Measurements from ENCODE around the gene LMF1.

The LMF1 gene

GRCh38 chr16:970766-971581 lies at the start of gene LMF1:
LMF1 (minus strand) TSS chr16:970984; CDS start chr16:970980, 4 bp downstream.
- DNase-seq = peak; percentile 84

GRCh38 chr16:1020091-1020399 lies 49.3 kb upstream of the LMF1 start:
- no peak for DNase-seq

GRCh38 chr16:1019231-1020090 lies 48.7 kb upstream of the LMF1 start:
- DNase-seq = peak; percentile 60

GRCh38 chr16:1018447-1019198 lies 47.8 kb upstream of the LMF1 start:
- DNase-seq = no peak

GRCh38 chr16:1014771-1015495 lies 44.1 kb upstream of the LMF1 start:
- no peak for DNase-seq

- DNase-seq = no peak
Measured at GRCh38 chr16:1014221-1014620, 43.4 kb upstream of the LMF1 start.

GRCh38 chr16:1013593-1013900 lies 42.8 kb upstream of the LMF1 start:
- no peak for DNase-seq

- no peak for DNase-seq
Measured at GRCh38 chr16:1012722-1013592, 42.2 kb upstream of the LMF1 start.

- no peak for DNase-seq
Measured at GRCh38 chr16:1012135-1012534, 41.4 kb upstream of the LMF1 start.

- DNase-seq = no peak
Measured at GRCh38 chr16:1011316-1012082, 40.7 kb upstream of the LMF1 start.

- no peak for DNase-seq
Measured at GRCh38 chr16:1010815-1011214, 40.0 kb upstream of the LMF1 start.

- no peak for DNase-seq
Measured at GRCh38 chr16:1010251-1010650, 39.5 kb upstream of the LMF1 start.

- DNase-seq = no peak
Measured at GRCh38 chr16:1009358-1010150, 38.8 kb upstream of the LMF1 start.

GRCh38 chr16:1008085-1008484 lies 37.3 kb upstream of the LMF1 start:
- no peak for DNase-seq

- no peak for DNase-seq
Measured at GRCh38 chr16:1007284-1007850, 36.6 kb upstream of the LMF1 start.

- no peak for DNase-seq
Measured at GRCh38 chr16:1006781-1007180, 36.0 kb upstream of the LMF1 start.

- DNase-seq = no peak
Measured at GRCh38 chr16:1005286-1005685, 34.5 kb upstream of the LMF1 start.

GRCh38 chr16:1003391-1004347 lies 32.9 kb upstream of the LMF1 start:
- DNase-seq = no peak
